Stomach smooth muscle (tissue), 2 donors: ENCODE data around the gene IL1RAP.
"Not testable (repeated sequence)": the region's sequence is repeated elsewhere in the genome, so short reads cannot be mapped to it uniquely, and the experiment has no call there.

Source experiments
- H3K27ac ChIP-seq: one replicate; pipeline ENCODE4 v1.7.0; 2013; ENCODE audit warnings: mild to moderate bottlenecking, low read length, inconsistent platforms
- H3K27me3 ChIP-seq, 2 donors: one replicate each; pipeline ENCODE4 v1.7.0; 2013; ENCODE audit warnings: low read length in 2 of 2; ENCODE audit not compliant: insufficient read depth in 2 of 2, control insufficient read depth in 1 of 2
- H3K36me3 ChIP-seq, 2 donors: one replicate each; pipeline ENCODE4 v1.7.0; 2013; ENCODE audit warnings: low read length in 2 of 2; ENCODE audit not compliant: control insufficient read depth in 2 of 2, insufficient read depth in 2 of 2
- H3K4me1 ChIP-seq: one replicate; pipeline ENCODE4 v1.7.0; 2013; ENCODE audit warnings: low read length; ENCODE audit not compliant: control insufficient read depth, insufficient read depth
- H3K4me3 ChIP-seq, 2 donors: one replicate each; pipeline ENCODE4 v1.7.0; 2013; ENCODE audit warnings: low read length in 2 of 2
- H3K9ac ChIP-seq, 2 donors: one replicate each; pipeline ENCODE4 v1.7.0; 2013; ENCODE audit warnings: low read length in 2 of 2, mild to moderate bottlenecking in 1 of 2
- H3K9me3 ChIP-seq, 2 donors: one replicate each; pipeline ENCODE4 v1.7.0; 2013; ENCODE audit warnings: low read length in 2 of 2; ENCODE audit not compliant: control insufficient read depth in 2 of 2
- donor health status: healthy.
- donor health status: Pancreatic carcinoma.

Gene IL1RAP

GRCh38 chr3:190655933-190656332 is 142.0 kb downstream of the IL1RAP start:
- Histone ChIP-seq H3K27ac (no peak overlapping the region), H3K9ac (no peak overlapping the region), H3K9me3 (no peaks in the 10 kb centered on the region), H3K36me3 (no peaks in the 10 kb centered on the region), H3K4me1 (no peaks in the 10 kb centered on the region), H3K27me3 (no peaks in the 10 kb centered on the region), H3K4me3 (no peak overlapping the region)

- Histone ChIP-seq H3K27ac (no peak overlapping the region), H3K4me1 (no peaks in the 10 kb centered on the region), H3K27me3 (no peaks in the 10 kb centered on the region), H3K36me3 (no peaks in the 10 kb centered on the region), H3K4me3 (no peak overlapping the region), H3K9me3 (no peaks in the 10 kb centered on the region), H3K9ac (no peak overlapping the region)
These were observed 144.2 kb downstream of the IL1RAP start for GRCh38 chr3:190658106-190658505.

DNA sequence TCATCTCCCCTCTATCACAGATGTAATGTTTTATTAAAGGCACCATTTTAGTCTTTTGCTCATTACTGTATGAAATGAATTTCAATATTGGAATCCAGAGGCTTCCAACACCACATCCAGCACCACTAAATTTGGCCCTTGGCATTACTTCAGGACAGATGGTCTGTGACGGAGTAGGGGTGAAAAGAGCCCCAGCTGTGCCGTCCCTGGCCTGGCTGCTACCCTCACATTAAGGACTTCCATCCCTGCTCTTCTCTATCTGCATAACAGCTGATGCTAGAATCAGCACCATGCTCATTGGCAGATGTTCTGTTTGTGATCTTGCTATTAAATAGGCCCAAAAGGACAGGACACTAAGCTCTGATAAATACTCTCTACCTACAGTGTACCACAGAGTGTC is 152.9 kb downstream of the IL1RAP start:
- Histone ChIP-seq H3K4me1 (no peaks in the 10 kb centered on the region), H3K36me3 (no peaks in the 10 kb centered on the region), H3K4me3 (no peak overlapping the region), H3K9ac (no peak overlapping the region), H3K27ac (no peak overlapping the region), H3K9me3 (no peaks in the 10 kb centered on the region), H3K27me3 (no peaks in the 10 kb centered on the region)

GRCh38 chr3:190671658-190672057 is 157.8 kb downstream of the IL1RAP start:
- Histone ChIP-seq H3K27ac (no peak overlapping the region), H3K27me3 (no peaks in the 10 kb centered on the region), H3K4me1 (no peaks in the 10 kb centered on the region), H3K9ac (no peak overlapping the region), H3K9me3 (no peaks in the 10 kb centered on the region), H3K36me3 (no peaks in the 10 kb centered on the region), H3K4me3 (no peak overlapping the region)

DNA sequence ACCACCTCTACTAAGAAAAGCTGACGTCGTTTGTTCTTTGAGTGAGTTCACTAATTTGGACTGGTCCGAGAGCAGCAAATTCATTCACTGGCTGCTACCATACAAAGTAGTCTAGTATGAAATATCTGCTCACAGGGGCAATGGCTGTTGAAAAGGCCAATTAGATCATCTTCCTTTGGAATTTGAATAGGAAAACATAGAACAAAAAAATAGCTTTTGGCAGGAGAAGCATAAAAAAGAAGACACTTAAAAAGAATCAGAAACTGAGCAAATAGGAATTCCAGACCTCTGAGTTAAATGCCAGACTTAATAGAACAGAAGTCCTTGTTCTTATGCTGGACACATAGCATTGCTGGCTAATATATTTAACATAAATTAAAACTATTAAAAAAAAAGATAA is 159.3 kb downstream of the IL1RAP start:
- Histone ChIP-seq H3K4me3 (no peak overlapping the region), H3K27me3 (no peaks in the 10 kb centered on the region), H3K4me1 (no peaks in the 10 kb centered on the region), H3K9ac (no peak overlapping the region), H3K36me3 (no peaks in the 10 kb centered on the region), H3K27ac (no peak overlapping the region), H3K9me3 (no peaks in the 10 kb centered on the region)

GRCh38 chr3:190676481-190676880 is 162.6 kb downstream of the IL1RAP start:
- Histone ChIP-seq H3K36me3 (no peaks in the 10 kb centered on the region), H3K9ac (no peak overlapping the region), H3K4me3 (no peak overlapping the region), H3K27me3 (no peaks in the 10 kb centered on the region), H3K4me1 (no peaks in the 10 kb centered on the region), H3K9me3 (no peaks in the 10 kb centered on the region), H3K27ac (no peak overlapping the region)

DNA sequence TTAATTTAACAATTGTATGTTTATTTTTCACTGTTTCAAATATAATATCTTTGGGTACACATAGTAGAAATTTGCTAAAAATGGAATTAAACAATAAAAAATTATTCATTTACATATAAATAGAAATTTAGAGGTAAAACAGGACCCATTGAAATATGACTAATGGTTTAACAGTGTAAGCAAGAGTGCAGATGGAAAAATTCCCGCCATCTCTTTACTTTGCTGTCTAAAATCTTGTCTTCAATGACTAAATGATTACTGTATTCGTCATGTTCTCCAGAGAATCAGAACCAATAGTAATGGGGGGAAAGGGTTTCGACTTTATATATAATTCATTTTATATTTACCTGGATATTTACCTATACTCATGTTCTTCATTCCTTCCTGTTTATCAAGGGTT is 163.1 kb downstream of the IL1RAP start:
- Histone ChIP-seq H3K36me3 (no peaks in the 10 kb centered on the region), H3K4me1 (no peaks in the 10 kb centered on the region), H3K4me3 (no peak overlapping the region), H3K9ac (no peak overlapping the region), H3K27me3 (no peaks in the 10 kb centered on the region), H3K9me3 (no peaks in the 10 kb centered on the region), H3K27ac (no peak overlapping the region)

DNA sequence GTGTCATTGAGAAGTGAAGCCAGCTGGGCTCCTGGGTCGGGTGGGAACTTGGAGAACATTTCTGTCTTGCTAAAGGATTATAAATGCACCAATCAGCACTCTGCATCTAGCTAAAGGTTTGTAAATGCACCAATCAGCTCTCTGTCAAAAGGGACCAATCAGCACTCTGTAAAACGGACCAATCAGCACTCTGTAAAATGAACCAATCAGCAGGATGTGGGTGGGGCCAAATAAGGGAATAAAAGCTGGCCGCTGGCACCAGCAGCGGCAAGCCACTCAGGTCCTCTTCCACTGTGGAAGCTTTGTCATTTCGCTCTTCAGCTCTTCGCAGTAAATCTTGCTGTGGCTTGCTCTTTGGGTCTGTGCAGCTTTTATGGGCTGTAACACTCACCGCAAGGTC is 164.0 kb downstream of the IL1RAP start:
- not testable (repeated sequence) for H3K27ac ChIP-seq, H3K4me1 ChIP-seq, H3K4me3 ChIP-seq, H3K36me3 ChIP-seq, H3K9ac ChIP-seq, H3K27me3 ChIP-seq, H3K9me3 ChIP-seq

DNA sequence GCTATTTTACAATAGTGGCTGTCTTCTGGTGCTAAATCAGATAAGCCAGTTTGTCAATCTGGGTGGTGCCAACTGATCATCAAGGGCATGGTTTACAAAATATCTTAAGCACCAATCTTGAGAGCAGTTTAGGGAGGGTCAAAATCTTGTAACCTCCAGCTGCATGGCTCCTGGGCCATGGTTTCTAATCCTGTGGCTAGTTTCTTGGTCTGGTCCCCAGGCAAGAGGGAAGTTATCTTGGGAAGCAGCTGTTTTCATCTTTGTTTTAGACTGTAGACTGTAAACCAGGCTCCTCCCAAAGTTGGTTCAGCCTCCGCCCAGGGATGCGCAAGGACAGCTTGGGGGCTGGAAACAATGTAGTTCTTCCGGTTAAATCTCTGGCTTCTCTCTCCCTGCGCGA is 166.8 kb downstream of the IL1RAP start:
- H3K36me3 ChIP-seq: no peaks in the 10 kb centered on the region
- H3K27ac ChIP-seq: no peak overlapping the region
- H3K9ac ChIP-seq: no peak overlapping the region
- H3K4me1 ChIP-seq: no peaks in the 10 kb centered on the region
- H3K4me3 ChIP-seq: no peak overlapping the region
- H3K27me3 ChIP-seq: no peaks in the 10 kb centered on the region
- no peaks in the 10 kb centered on the region for H3K9me3 ChIP-seq

DNA sequence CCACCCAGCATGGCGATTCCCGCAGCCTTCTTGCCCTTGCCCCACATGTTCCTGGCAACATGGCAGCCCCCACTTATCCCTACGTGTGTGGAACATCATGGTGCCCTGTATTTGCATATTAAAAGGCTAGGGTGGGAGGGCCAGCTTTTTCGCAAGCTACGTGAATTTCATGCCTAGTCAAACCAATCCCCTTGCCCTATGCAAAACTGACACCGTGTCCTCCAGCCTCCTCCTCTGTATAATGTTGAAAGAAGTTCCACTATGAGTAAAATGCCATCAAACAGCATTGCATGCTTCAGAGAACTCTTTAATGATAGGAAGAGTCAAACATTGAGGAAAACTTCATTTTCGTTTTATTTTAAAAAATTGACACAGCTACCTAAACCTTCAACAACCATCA is 170.9 kb downstream of the IL1RAP start:
- Histone ChIP-seq H3K4me1 (no peaks in the 10 kb centered on the region), H3K9ac (no peak overlapping the region), H3K27me3 (no peaks in the 10 kb centered on the region), H3K36me3 (no peaks in the 10 kb centered on the region), H3K4me3 (no peak overlapping the region), H3K9me3 (no peaks in the 10 kb centered on the region), H3K27ac (no peak overlapping the region)

- H3K27me3 ChIP-seq: no peaks in the 10 kb centered on the region
- no peak overlapping the region for H3K9ac ChIP-seq
- H3K9me3 ChIP-seq: no peaks in the 10 kb centered on the region
These were observed 172.1 kb downstream of the IL1RAP start for GRCh38 chr3:190686011-190686410.

GRCh38 chr3:190690246-190690645 is 176.4 kb downstream of the IL1RAP start:
- Histone ChIP-seq H3K27me3 (no peaks in the 10 kb centered on the region), H3K9me3 (no peaks in the 10 kb centered on the region), H3K4me1 (no peaks in the 10 kb centered on the region), H3K9ac (no peak overlapping the region), H3K27ac (no peak overlapping the region), H3K36me3 (no peaks in the 10 kb centered on the region), H3K4me3 (no peak overlapping the region)

More at GRCh38 chr3:190686011-190686410, 172.1 kb downstream of the IL1RAP start:
- H3K4me1 ChIP-seq: no peaks in the 10 kb centered on the region
- no peak overlapping the region for H3K27ac ChIP-seq
- H3K36me3 ChIP-seq: no peaks in the 10 kb centered on the region
- H3K4me3 ChIP-seq: no peak overlapping the region
